WTC11 (cell line): Measurements from ENCODE around the gene GNA12. TPM values are rescaled to one million over a fixed set of nuclear protein-coding genes. Genes with fewer than 3 reads are reported as not detected.
"Not testable (repeated sequence)": the region's sequence is repeated elsewhere in the genome, so short reads cannot be mapped to it uniquely, and the experiment has no call there.

Experiments
- ATAC-seq: fragments of 200-7000 bp; cut with Tn5 transposase; 2 replicates; pipeline ENCODE4 v1.10.0; 2021; ENCODE audit warnings: mild to moderate bottlenecking, moderate library complexity
- CTCF ChIA-PET: fragments of 300-600 bp; sonication (Branson Sonifier 250); formaldehyde crosslinking; loops from one replicate; lab custom pipeline; 2021; ENCODE audit warnings: antibody characterized with exemption; lab: Charles Lee
- POLR2A ChIA-PET: fragments of 350-600 bp; sonication (Branson Sonifier 250); formaldehyde crosslinking; loops from one replicate; lab custom pipeline; 2021; ENCODE audit warnings: antibody characterized with exemption; lab: Charles Lee
- DNase-seq: peaks from one replicate; pipeline ENCODE4 v3.0.0; 2021; ENCODE audit warnings: low spot score
- H3K27ac Mint-ChIP-seq: 2 replicates; pipeline ENCODE4 v1.8.0; 2021; ENCODE audit warnings: mixed read lengths
- H3K27me3 Mint-ChIP-seq: 2 replicates; pipeline ENCODE4 v1.8.0; 2021; ENCODE audit warnings: low read depth, mild to moderate bottlenecking, moderate library complexity, mixed read lengths
- H3K36me3 Mint-ChIP-seq: 2 replicates; pipeline ENCODE4 v1.8.0; 2021; ENCODE audit warnings: mixed read lengths
- H3K4me1 Mint-ChIP-seq: 2 replicates; pipeline ENCODE4 v1.8.0; 2022; ENCODE audit warnings: mixed read lengths
- H3K4me3 Mint-ChIP-seq: 2 replicates; pipeline ENCODE4 v1.8.0; 2021; ENCODE audit warnings: mild to moderate bottlenecking, moderate library complexity, mixed read lengths
- H3K9me3 Mint-ChIP-seq: 2 replicates; pipeline ENCODE4 v1.8.0; 2021; ENCODE audit warnings: mixed read lengths
- CDX4 ChIP-seq: fragments of 250-450 bp; sonication (Bioruptor Pico); IDR thresholded peaks from 2 replicates; pipeline ENCODE4 v1.9.0; 2021; ENCODE audit warnings: moderate library complexity, mild to moderate bottlenecking, inconsistent platforms, borderline replicate concordance
- NFYB ChIP-seq: sonication (generic); formaldehyde crosslinking; conservative IDR thresholded peaks from 2 replicates; pipeline ENCODE4 v1.8.0; 2022; ENCODE audit warnings: low read depth, missing genetic modification reagents
- NR3C1 ChIP-seq: sonication (generic); formaldehyde crosslinking; conservative IDR thresholded peaks from 2 replicates; pipeline ENCODE4 v1.8.1; 2023; ENCODE audit warnings: low read depth, mild to moderate bottlenecking, missing genetic modification reagents
- PRRX2 ChIP-seq: fragments of 250-450 bp; sonication (Bioruptor Pico); IDR thresholded peaks from 2 replicates; pipeline ENCODE4 v1.8.0; 2021; ENCODE audit warnings: mild to moderate bottlenecking
- ZBTB43 ChIP-seq: sonication (generic); formaldehyde crosslinking; IDR thresholded peaks from 2 replicates; pipeline ENCODE4 v1.8.1; 2023; ENCODE audit warnings: mild to moderate bottlenecking, missing genetic modification reagents
- total RNA-seq: library from RNA; stranded (reverse); gene quantifications from 3 replicates; pipeline ENCODE4 v1.2.3, GENCODE V29; 2021
- TF ChIP-seq, protein P1 (sequence below): fragments of 250-450 bp; sonication (Bioruptor Pico); IDR thresholded peaks from 2 replicates; pipeline ENCODE4 v1.9.0; 2021; ENCODE audit warnings: mild to moderate bottlenecking
- TF ChIP-seq, protein P2 (sequence below): sonication (generic); formaldehyde crosslinking; IDR thresholded peaks from 2 replicates; pipeline ENCODE4 v1.8.1; 2022; ENCODE audit warnings: missing genetic modification reagents, borderline replicate concordance
- TF ChIP-seq, protein P3 (sequence below): sonication (generic); formaldehyde crosslinking; IDR thresholded peaks from 2 replicates; pipeline ENCODE4 v1.8.1; 2023; ENCODE audit warnings: mild to moderate bottlenecking, missing genetic modification reagents, moderate library complexity

GNA12 gene
- total RNA-seq, 1 experiment from 2014 or later, result 99.6 TPM

DNA sequence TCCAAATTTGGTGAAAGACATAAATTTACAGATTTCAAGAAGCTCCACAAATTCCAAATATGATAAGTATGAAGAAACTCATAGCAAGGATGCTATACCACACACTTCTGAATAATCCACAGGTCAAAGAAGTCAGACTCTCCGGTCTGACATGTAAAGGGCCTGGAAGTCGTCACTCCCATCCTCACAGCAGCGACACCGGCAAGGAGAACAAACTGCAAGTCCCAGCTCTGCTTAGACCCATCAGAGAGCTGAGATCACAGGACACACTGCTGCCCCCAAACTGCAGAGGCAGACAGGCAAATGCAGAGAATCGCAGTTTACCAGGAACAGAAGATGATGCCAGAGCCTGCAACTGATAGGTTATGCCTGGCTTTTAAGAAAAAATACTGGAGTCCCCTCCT, 94.1 kb downstream of the GNA12 start (continued):
- TF ChIP-seq, protein P1, sequence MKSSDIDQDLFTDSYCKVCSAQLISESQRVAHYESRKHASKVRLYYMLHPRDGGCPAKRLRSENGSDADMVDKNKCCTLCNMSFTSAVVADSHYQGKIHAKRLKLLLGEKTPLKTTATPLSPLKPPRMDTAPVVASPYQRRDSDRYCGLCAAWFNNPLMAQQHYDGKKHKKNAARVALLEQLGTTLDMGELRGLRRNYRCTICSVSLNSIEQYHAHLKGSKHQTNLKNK (CRISPR knock-in tag), result no peak

DNA sequence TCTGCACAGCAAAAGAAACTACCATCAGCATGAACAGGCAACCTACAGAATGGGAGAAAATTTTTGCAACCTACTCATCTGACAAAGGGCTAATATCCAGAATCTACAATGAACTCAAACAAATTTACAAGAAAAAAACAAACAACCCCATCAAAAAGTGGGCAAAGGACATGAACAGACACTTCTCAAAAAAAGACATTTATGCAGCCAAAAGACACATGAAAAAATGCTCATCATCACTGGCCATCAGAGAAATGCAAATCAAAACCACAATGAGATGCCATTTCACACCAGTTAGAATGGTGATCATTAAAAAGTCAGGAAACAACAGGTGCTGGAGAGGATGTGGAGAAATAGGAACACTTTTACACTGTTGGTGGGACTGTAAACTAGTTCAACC, 95.4 kb downstream of the GNA12 start:
- H3K9me3 Mint-ChIP-seq, result peaks cover 39% of the 10 kb centered on the region
- ATAC-seq, POLR2A ChIA-PET, DNase-seq, CTCF ChIA-PET, H3K4me3 Mint-ChIP-seq, H3K27ac Mint-ChIP-seq, H3K27me3 Mint-ChIP-seq: not testable (repeated sequence)
- peaks cover 48% of the 10 kb centered on the region for H3K36me3 Mint-ChIP-seq
- peaks cover 23% of the 10 kb centered on the region for H3K4me1 Mint-ChIP-seq

- peak; percentile 6 for DNase-seq
- H3K27ac Mint-ChIP-seq, CTCF ChIA-PET, H3K27me3 Mint-ChIP-seq, ATAC-seq, H3K4me3 Mint-ChIP-seq, POLR2A ChIA-PET, H3K4me1 Mint-ChIP-seq: not testable (repeated sequence)
- Mint-ChIP-seq H3K36me3 (peaks cover 64% of the 10 kb centered on the region), H3K9me3 (peaks cover 46% of the 10 kb centered on the region)
Measured at GRCh38 chr7:2743523-2744185, 100.5 kb downstream of the GNA12 start.

DNA sequence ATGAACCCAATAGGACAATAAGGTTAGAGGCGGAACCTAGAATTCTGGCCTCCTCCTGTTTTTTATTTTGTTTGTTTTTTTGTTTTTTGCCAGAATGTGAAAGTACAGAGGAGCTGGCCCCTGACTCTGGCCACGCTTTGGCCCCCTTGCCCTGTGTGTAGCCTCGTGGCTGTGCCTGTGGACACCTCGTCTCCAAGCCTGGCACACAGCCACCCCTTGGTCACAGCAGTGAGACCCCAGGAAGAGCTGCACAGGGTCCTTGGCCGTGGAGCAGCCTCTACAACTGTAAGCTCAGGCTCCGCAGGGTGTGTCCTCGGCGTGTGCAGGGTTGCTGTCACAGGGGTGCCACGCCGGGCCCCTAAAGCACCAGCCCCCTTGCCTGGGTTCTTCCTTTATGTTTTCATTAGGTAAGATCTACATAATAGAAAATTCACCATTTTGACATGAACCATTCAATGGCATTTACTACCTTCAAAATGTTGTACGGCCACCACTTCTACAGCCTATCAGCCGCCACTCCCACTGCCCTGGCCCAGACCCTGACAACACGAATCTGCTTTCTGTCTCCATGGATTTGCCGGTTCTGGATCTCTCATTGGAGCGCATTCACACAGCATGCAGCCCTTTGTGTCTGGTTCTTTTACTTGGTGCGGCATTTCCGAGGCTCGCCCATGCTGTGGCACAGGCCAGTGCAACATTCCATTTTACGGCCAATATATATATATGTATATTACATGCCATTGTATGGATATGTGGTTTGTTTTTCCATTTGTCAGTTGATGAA, 105.2 kb downstream of the GNA12 start:
- DNase-seq, result peak; percentile 7
- no peak for TF ChIP-seq ZBTB43
- TF ChIP-seq, protein P2, sequence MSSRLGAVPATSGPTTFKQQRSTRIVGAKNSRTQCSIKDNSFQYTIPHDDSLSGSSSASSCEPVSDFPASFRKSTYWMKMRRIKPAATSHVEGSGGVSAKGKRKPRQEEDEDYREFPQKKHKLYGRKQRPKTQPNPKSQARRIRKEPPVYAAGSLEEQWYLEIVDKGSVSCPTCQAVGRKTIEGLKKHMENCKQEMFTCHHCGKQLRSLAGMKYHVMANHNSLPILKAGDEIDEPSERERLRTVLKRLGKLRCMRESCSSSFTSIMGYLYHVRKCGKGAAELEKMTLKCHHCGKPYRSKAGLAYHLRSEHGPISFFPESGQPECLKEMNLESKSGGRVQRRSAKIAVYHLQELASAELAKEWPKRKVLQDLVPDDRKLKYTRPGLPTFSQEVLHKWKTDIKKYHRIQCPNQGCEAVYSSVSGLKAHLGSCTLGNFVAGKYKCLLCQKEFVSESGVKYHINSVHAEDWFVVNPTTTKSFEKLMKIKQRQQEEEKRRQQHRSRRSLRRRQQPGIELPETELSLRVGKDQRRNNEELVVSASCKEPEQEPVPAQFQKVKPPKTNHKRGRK (CRISPR knock-in tag), result no peak
- no peak for TF ChIP-seq CDX4 (CRISPR knock-in tag)
- no peak for TF ChIP-seq NFYB (CRISPR knock-in tag)
- TF ChIP-seq NR3C1, result no peak
- TF ChIP-seq, protein P3, sequence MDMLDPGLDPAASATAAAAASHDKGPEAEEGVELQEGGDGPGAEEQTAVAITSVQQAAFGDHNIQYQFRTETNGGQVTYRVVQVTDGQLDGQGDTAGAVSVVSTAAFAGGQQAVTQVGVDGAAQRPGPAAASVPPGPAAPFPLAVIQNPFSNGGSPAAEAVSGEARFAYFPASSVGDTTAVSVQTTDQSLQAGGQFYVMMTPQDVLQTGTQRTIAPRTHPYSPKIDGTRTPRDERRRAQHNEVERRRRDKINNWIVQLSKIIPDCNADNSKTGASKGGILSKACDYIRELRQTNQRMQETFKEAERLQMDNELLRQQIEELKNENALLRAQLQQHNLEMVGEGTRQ (CRISPR knock-in tag), result no peak
- TF ChIP-seq PRRX2 (CRISPR knock-in tag), result no peak
- Mint-ChIP-seq H3K9me3 (peaks cover 12% of the 10 kb centered on the region), H3K27ac (peak overlapping the region; percentile 27; the same call in 1 of the 2 replicates), H3K36me3 (peaks cover 31% of the 10 kb centered on the region), H3K4me3 (no peak overlapping the region), H3K4me1 (peaks cover 26% of the 10 kb centered on the region), H3K27me3 (no peaks in the 10 kb centered on the region)
- ChIA-PET POLR2A (no interaction called here), CTCF (interaction anchor here (1.4 to 2.6 kb wide), 3 partner anchors 20 to 29 kb away, joined by 7 to 12 read pairs (median 10); no protein-coding TSS in a partner anchor)
- no peak for ATAC-seq
